MG63 (cell line): ENCODE results near the gene GNA12. TPM values are rescaled to one million over a fixed set of nuclear protein-coding genes. Genes with fewer than 3 reads are reported as not detected.
"Not testable (repeated sequence)": the region's sequence is repeated elsewhere in the genome, so short reads cannot be mapped to it uniquely, and the experiment has no call there.

Experiments used
- DNase-seq: peaks from one replicate; pipeline ENCODE4 v3.0.0-alpha.2; 2020
- H3K27me3 ChIP-seq: fragments of 250-450 bp; sonication (Bioruptor Pico); 2 replicates; pipeline ENCODE4 v1.5.1; 2020; ENCODE audit warnings: mild to moderate bottlenecking, moderate library complexity
- H3K36me3 ChIP-seq: fragments of 250-450 bp; sonication (Bioruptor Pico); 2 replicates; pipeline ENCODE4 v1.5.1; 2020; ENCODE audit warnings: mild to moderate bottlenecking, moderate library complexity
- H3K4me3 ChIP-seq: fragments of 250-450 bp; sonication (Bioruptor Pico); 2 replicates; pipeline ENCODE4 v1.5.1; 2020; ENCODE audit warnings: mild to moderate bottlenecking, moderate library complexity
- H3K9me3 ChIP-seq: fragments of 250-450 bp; sonication (Bioruptor Pico); 2 replicates; pipeline ENCODE4 v1.5.1; 2020; ENCODE audit warnings: mild to moderate bottlenecking, moderate library complexity
- total RNA-seq: library from RNA; depleted of rRNA; stranded (reverse); fragments of >200 nt; shearing (Covaris generic); gene quantifications from 2 replicates; pipeline ENCODE4 v1.2.3, GENCODE V29; 2014; ENCODE audit warnings: low replicate concordance

GNA12 gene
- total RNA-seq, 1 experiment from 2014 or later, result 49.1 TPM

- DNase-seq, result no peak
- no peaks in the 10 kb centered on the region for H3K27me3 ChIP-seq
- peaks cover 12% of the 10 kb centered on the region for H3K36me3 ChIP-seq
- no peaks in the 10 kb centered on the region for H3K9me3 ChIP-seq
- no peak overlapping the region for H3K4me3 ChIP-seq
Measured at GRCh38 chr7:2761801-2762497, 82.2 kb downstream of the GNA12 start.

- no peak for DNase-seq
- Histone ChIP-seq H3K27me3 (no peaks in the 10 kb centered on the region), H3K4me3 (no peak overlapping the region), H3K9me3 (no peaks in the 10 kb centered on the region), H3K36me3 (peaks cover 19% of the 10 kb centered on the region)
Measured at GRCh38 chr7:2761131-2761624, 82.9 kb downstream of the GNA12 start.

DNA sequence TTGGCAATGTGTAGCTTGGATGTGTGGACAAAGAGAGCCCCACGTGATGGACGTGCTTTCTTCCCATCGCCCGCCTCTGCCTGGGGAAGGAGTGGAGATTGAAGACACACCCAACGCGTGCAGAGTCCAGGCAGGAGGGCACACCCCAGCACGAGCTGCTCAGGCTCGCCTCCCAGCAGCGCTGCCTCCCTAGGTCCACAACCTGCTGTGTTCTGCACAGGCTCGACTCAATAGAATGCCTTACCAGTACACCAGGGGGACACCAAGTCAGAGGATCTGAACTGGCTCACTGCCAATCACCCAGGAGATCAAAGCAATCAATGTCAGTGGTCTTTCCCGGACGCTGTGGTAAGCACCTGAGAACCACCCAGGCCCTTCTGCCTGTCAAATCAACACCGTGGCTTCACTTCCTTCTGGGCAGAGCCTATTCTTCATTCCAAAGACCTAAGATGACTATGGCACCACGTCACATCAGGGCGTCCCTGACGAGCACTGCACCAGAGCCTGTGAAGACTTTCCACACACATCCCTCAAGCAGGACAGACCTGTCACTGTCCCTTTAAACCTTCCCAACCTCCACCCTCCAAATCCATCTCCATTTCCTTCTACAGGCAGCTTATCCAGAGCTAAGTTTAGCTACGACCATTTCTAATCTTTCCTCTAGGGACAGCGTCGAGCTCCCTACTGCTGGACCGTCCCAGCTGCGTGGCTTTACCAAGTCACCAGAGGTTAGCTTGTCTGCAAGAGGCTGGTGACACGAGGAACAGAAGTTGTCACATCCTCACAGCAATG is 83.8 kb downstream of the GNA12 start:
- peak; percentile 28 for DNase-seq
- no peaks in the 10 kb centered on the region for H3K27me3 ChIP-seq
- H3K4me3 ChIP-seq, result no peak overlapping the region
- H3K9me3 ChIP-seq, result peaks cover 4% of the 10 kb centered on the region; the same call in 1 of the 2 replicates
- peaks cover 26% of the 10 kb centered on the region for H3K36me3 ChIP-seq

DNA sequence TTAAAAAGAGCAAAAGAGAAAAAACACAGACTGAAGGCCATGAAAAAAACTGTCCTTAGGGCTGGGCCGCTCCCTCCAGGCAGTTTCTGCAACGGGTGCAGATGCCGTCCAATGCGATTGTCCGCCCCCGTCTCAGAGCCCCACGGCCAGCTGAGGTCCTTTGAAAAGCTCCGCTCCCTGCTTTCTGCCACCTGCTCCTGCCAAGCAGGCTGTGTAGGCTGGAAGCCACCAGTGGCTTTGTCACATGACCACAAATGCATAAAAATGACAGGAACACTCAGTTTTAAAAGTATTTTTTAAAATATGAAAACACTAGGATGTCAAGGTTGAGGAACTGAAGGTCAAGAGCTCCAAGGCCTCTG is 84.4 kb downstream of the GNA12 start:
- DNase-seq, result no peak
- Histone ChIP-seq H3K27me3 (no peaks in the 10 kb centered on the region), H3K9me3 (peaks cover 5% of the 10 kb centered on the region; the same call in 1 of the 2 replicates), H3K36me3 (peaks cover 32% of the 10 kb centered on the region), H3K4me3 (no peak overlapping the region)

- Histone ChIP-seq H3K36me3 (peaks cover 32% of the 10 kb centered on the region), H3K4me3 (no peak overlapping the region), H3K9me3 (peaks cover 5% of the 10 kb centered on the region; the same call in 1 of the 2 replicates), H3K27me3 (no peaks in the 10 kb centered on the region)
- no peak for DNase-seq
Measured at GRCh38 chr7:2758673-2759616, 85.2 kb downstream of the GNA12 start.

DNA sequence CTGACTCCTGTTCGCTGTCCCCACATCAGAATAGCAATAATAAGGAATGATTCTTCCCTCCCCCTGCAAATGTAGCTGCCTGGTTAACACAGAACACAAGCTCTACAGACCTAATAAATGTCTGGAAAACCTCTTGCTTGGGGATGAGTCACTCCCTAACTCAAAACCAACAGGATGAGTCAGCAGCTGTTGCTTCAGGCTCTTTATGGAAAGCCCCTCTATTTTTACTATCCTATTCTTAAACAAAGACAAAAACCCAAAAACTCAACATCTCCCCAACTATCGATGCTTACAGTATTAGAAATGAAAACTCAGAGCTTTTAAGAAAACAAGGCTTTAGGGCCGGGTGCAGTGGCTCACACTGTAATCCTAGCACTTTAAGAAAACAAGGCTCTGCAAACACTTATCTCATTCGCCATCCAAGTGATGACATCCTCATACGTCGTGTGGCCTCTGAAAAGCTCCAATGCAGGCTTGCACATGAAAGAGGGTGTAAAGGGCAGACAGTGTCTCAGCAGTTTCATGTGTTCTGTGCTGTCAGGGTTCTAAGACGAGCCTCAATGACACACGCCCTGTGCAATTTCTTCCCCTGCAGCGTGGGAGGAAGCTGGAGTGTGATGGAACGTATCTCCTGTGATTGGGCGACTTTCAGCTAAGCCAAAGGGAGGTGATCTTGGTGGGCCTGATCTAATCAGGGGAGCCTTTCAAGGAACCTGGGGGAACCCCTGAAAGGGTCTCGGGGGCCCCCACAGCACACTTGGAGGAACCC is 86.0 kb downstream of the GNA12 start:
- Histone ChIP-seq H3K4me3 (peak overlapping the region; percentile 14), H3K9me3 (peaks cover 5% of the 10 kb centered on the region; the same call in 1 of the 2 replicates), H3K36me3 (peaks cover 32% of the 10 kb centered on the region), H3K27me3 (no peaks in the 10 kb centered on the region)
- peak; percentile 72 for DNase-seq

DNA sequence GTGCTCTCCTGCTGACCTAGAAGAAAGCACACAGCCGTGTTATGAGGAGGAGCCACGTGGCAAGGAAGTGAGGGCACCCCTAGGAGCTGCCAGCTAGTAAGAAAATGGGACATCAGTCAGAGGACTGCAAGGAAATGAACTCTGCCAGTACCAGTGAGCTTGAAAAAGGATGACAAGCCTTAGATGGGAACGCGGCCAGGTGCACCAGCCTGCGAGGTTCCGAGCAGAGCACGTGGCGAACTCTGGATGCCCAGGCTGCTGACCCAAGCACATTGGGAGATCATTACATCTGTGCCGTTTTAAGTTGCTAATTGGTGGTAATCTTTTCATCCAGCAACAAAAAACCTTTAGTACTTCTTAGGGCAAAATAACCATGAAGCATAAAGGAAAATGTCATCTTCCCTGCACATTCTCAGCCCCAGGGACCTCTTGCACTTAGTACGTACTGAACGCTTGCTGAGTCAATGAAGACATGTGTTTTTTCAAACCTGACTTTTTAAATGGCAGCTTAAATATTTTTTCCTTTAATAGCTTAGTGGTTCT is 86.7 kb downstream of the GNA12 start:
- Histone ChIP-seq H3K36me3 (peaks cover 32% of the 10 kb centered on the region), H3K9me3 (peaks cover 5% of the 10 kb centered on the region; the same call in 1 of the 2 replicates), H3K4me3 (peak overlapping the region; percentile 9; the same call in 1 of the 2 replicates), H3K27me3 (no peaks in the 10 kb centered on the region)
- DNase-seq, result peak; percentile 91

DNA sequence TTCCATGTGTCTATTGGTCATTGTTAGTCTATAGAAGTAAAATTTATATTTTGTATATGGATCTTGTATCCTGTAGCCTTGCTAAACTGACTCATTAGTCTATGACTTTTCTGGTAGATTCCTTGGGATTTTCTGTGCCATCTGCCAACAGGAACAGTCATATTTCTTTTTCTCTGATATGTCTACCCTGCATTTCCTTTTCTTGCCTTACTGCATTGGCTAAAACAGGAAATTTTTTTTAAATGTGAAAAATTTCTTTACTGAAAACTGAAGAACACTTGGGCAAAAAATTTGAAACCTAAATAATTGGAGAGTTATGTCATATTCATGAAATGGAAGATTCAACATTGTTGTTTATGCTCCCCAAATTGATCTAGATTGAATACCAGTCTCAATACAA is 88.6 kb downstream of the GNA12 start:
- H3K4me3 ChIP-seq, result no peak overlapping the region
- peaks cover 29% of the 10 kb centered on the region for H3K36me3 ChIP-seq
- H3K9me3 ChIP-seq, result peaks cover 5% of the 10 kb centered on the region; the same call in 1 of the 2 replicates
- no peak for DNase-seq
- no peaks in the 10 kb centered on the region for H3K27me3 ChIP-seq

GRCh38 chr7:2754912-2755311 is 89.2 kb downstream of the GNA12 start:
- peaks cover 24% of the 10 kb centered on the region for H3K36me3 ChIP-seq
- DNase-seq, result no peak
- H3K4me3 ChIP-seq, result no peak overlapping the region
- H3K27me3 ChIP-seq, result no peaks in the 10 kb centered on the region
- peaks cover 5% of the 10 kb centered on the region; the same call in 1 of the 2 replicates for H3K9me3 ChIP-seq

DNA sequence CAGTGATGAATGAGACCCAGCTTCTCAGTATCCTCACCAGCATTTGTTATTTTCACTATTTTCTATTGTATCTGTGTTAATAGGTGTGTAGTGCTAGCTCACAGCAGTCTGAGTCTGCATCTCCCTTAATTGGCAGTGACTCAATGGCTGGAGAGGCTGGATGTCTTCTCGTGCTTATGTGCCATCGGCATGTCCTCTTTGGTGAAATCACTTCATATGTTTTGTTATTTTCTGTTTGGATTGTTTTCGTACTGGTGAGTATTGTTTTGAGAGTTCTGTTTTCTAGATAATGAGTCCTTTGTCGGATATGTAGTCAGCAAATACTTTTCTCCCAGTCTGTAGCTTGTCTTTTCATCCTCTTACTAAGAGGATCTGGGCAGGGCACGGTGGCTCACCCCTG is 90.0 kb downstream of the GNA12 start:
- Histone ChIP-seq H3K9me3 (peaks cover 5% of the 10 kb centered on the region; the same call in 1 of the 2 replicates), H3K36me3 (peaks cover 20% of the 10 kb centered on the region), H3K27me3 (no peaks in the 10 kb centered on the region), H3K4me3 (no peak overlapping the region)
- DNase-seq, result no peak

GRCh38 chr7:2753148-2753547 is 91.0 kb downstream of the GNA12 start:
- Histone ChIP-seq H3K4me3 (no peak overlapping the region), H3K27me3 (no peaks in the 10 kb centered on the region), H3K36me3 (peaks cover 20% of the 10 kb centered on the region), H3K9me3 (peaks cover 6% of the 10 kb centered on the region; the same call in 1 of the 2 replicates)
- DNase-seq, result no peak

DNA sequence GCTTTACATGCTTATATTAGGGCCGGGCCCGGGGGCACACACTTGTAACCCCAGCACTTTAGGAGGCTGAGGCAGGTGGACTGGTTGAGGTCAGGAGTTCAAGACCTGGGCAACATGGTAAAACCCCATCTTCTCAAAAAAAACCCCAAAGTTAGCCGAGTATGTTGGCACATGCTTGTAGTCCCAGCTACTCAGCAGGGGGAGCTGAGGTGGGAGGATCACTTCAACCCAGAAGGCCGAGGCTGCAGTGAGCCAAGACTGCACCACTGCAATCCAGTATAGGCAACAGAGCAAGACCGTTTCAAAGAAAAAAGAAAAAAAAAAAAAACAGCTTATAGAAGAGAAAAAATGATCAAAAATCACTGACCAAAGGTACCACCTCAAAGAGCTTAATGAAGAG is 93.0 kb downstream of the GNA12 start:
- H3K27me3 ChIP-seq, result no peaks in the 10 kb centered on the region

DNA sequence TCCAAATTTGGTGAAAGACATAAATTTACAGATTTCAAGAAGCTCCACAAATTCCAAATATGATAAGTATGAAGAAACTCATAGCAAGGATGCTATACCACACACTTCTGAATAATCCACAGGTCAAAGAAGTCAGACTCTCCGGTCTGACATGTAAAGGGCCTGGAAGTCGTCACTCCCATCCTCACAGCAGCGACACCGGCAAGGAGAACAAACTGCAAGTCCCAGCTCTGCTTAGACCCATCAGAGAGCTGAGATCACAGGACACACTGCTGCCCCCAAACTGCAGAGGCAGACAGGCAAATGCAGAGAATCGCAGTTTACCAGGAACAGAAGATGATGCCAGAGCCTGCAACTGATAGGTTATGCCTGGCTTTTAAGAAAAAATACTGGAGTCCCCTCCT is 94.1 kb downstream of the GNA12 start:
- H3K27me3 ChIP-seq, result no peaks in the 10 kb centered on the region
- H3K9me3 ChIP-seq, result peaks cover 4% of the 10 kb centered on the region; the same call in 1 of the 2 replicates
- H3K4me3 ChIP-seq, result no peak overlapping the region
- no peak for DNase-seq
- H3K36me3 ChIP-seq, result peaks cover 3% of the 10 kb centered on the region; the same call in 1 of the 2 replicates

More for the DNA sequence above, 93.0 kb downstream of the GNA12 start:
- Histone ChIP-seq H3K4me3 (no peak overlapping the region), H3K9me3 (peaks cover 6% of the 10 kb centered on the region; the same call in 1 of the 2 replicates), H3K36me3 (peaks cover 12% of the 10 kb centered on the region)
- DNase-seq, result no peak

DNA sequence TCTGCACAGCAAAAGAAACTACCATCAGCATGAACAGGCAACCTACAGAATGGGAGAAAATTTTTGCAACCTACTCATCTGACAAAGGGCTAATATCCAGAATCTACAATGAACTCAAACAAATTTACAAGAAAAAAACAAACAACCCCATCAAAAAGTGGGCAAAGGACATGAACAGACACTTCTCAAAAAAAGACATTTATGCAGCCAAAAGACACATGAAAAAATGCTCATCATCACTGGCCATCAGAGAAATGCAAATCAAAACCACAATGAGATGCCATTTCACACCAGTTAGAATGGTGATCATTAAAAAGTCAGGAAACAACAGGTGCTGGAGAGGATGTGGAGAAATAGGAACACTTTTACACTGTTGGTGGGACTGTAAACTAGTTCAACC is 95.4 kb downstream of the GNA12 start:
- not testable (repeated sequence) for DNase-seq, H3K36me3 ChIP-seq, H3K9me3 ChIP-seq, H3K27me3 ChIP-seq, H3K4me3 ChIP-seq

- not testable (repeated sequence) for DNase-seq, H3K4me3 ChIP-seq, H3K9me3 ChIP-seq, H3K27me3 ChIP-seq, H3K36me3 ChIP-seq
Measured at GRCh38 chr7:2743523-2744185, 100.5 kb downstream of the GNA12 start.
